GM23338 (cell line): ENCODE results near the gene DDX31. TPM values are rescaled to one million over a fixed set of nuclear protein-coding genes. Genes with fewer than 3 reads are reported as not detected.

Source experiments
- ATAC-seq: fragments of 200-7000 bp; cut with Tn5 transposase; 3 replicates; pipeline ENCODE4 v1.9.1; 2020
- DNase-seq: peaks from one replicate; pipeline ENCODE4 v3.0.0-alpha.2; 2015; ENCODE audit warnings: low spot score
- H2AFZ ChIP-seq: fragments of 200-600 bp; sonication (generic); 2 replicates; pipeline ENCODE4 v1.8.0; 2016; ENCODE audit warnings: antibody characterized with exemption, mild to moderate bottlenecking, moderate library complexity
- H3F3A ChIP-seq: fragments of 200-600 bp; sonication (generic); replicated peaks from 2 replicates; pipeline ENCODE4 v1.8.0; 2017; ENCODE audit warnings: antibody characterized with exemption, mixed run types, low read depth
- H3K27ac ChIP-seq: fragments of 200-600 bp; sonication (generic); 2 replicates; pipeline ENCODE4 v1.6.1; 2016; ENCODE audit warnings: low read depth
- H3K27me3 ChIP-seq: fragments of 200-600 bp; sonication (generic); 2 replicates; pipeline ENCODE4 v1.8.0; 2016; ENCODE audit warnings: mild to moderate bottlenecking, mixed run types, moderate library complexity; ENCODE audit not compliant: insufficient read depth
- H3K36me3 ChIP-seq: fragments of 200-600 bp; sonication (generic); 2 replicates; pipeline ENCODE4 v1.8.0; 2016; ENCODE audit warnings: mild to moderate bottlenecking; ENCODE audit not compliant: insufficient read depth
- H3K4me1 ChIP-seq: fragments of 200-600 bp; sonication (generic); 2 replicates; pipeline ENCODE4 v1.8.0; 2016; ENCODE audit warnings: mild to moderate bottlenecking, moderate library complexity; ENCODE audit not compliant: insufficient read depth
- H3K4me2 ChIP-seq: fragments of 200-600 bp; sonication (generic); 2 replicates; pipeline ENCODE4 v1.7.1; 2017; ENCODE audit warnings: mixed run types
- H3K4me3 ChIP-seq: fragments of 200-600 bp; sonication (generic); 2 replicates; pipeline ENCODE4 v1.6.1; 2016; ENCODE audit warnings: mixed run types
- H3K79me2 ChIP-seq: fragments of 200-600 bp; sonication (generic); replicated peaks from 2 replicates; pipeline ENCODE4 v1.8.0; 2017; ENCODE audit warnings: mild to moderate bottlenecking; ENCODE audit not compliant: insufficient read depth
- H3K9me2 ChIP-seq: fragments of 200-600 bp; sonication (generic); 2 replicates; pipeline ENCODE4 v1.8.0; 2017; ENCODE audit not compliant: insufficient read depth
- H4K20me1 ChIP-seq: fragments of 200-600 bp; sonication (generic); replicated peaks from 2 replicates; pipeline ENCODE4 v1.8.0; 2017; ENCODE audit warnings: mild to moderate bottlenecking; ENCODE audit not compliant: insufficient read depth
- H3K27ac Mint-ChIP-seq: 2 replicates; pipeline ENCODE4 v1.8.0; 2020; ENCODE audit warnings: inconsistent platforms, mild to moderate bottlenecking, moderate library complexity, mixed read lengths
- H3K27me3 Mint-ChIP-seq: 3 replicates; pipeline ENCODE4 v1.8.0; 2022; ENCODE audit warnings: low read depth, mild to moderate bottlenecking, moderate library complexity, mixed read lengths, inconsistent platforms; ENCODE audit not compliant: insufficient read depth, poor library complexity
- H3K36me3 Mint-ChIP-seq: 3 replicates; pipeline ENCODE4 v1.8.0; 2021; ENCODE audit warnings: low read depth, mild to moderate bottlenecking, inconsistent platforms, moderate library complexity, mixed read lengths
- H3K4me1 Mint-ChIP-seq: 3 replicates; pipeline ENCODE4 v1.8.0; 2020; ENCODE audit warnings: mild to moderate bottlenecking, inconsistent platforms, mixed read lengths
- H3K4me3 Mint-ChIP-seq: 3 replicates; pipeline ENCODE4 v1.8.0; 2021; ENCODE audit warnings: moderate library complexity, mild to moderate bottlenecking, inconsistent platforms, mixed read lengths
- H3K9me3 Mint-ChIP-seq: 3 replicates; pipeline ENCODE4 v1.8.0; 2020; ENCODE audit warnings: moderate library complexity, mild to moderate bottlenecking, inconsistent platforms, mixed read lengths
- CREB1 ChIP-seq: fragments of 250-450 bp; sonication (Bioruptor Pico); IDR thresholded peaks from 2 replicates; pipeline ENCODE4 v1.5.0; 2020; ENCODE audit warnings: low read depth, mild to moderate bottlenecking, moderate library complexity
- ETS1 ChIP-seq: IDR thresholded peaks from 2 replicates; pipeline ENCODE4 v1.6.1; 2016; ENCODE audit warnings: antibody characterized with exemption
- EZH2 ChIP-seq: fragments of 200-600 bp; sonication (generic); IDR thresholded peaks from one replicate; pipeline ENCODE4 v1.8.0; 2017; ENCODE audit warnings: antibody characterized with exemption, mild to moderate bottlenecking, low read depth; ENCODE audit not compliant: unreplicated experiment
- EZH2phosphoT487 ChIP-seq: fragments of 200-600 bp; sonication (generic); IDR thresholded peaks from one replicate; pipeline ENCODE4 v1.8.1; 2018; ENCODE audit warnings: antibody characterized with exemption; ENCODE audit not compliant: unreplicated experiment
- POLR2AphosphoS5 ChIP-seq: IDR thresholded peaks from 2 replicates; pipeline ENCODE4 v1.6.1; 2016; ENCODE audit warnings: antibody characterized with exemption, low read depth
- ZNF331 ChIP-seq: fragments of 250-450 bp; sonication (Bioruptor Pico); IDR thresholded peaks from 2 replicates; pipeline ENCODE4 v1.5.0; 2020; ENCODE audit warnings: low read depth, mild to moderate bottlenecking, moderate library complexity
- ZNF462 ChIP-seq: fragments of 250-450 bp; sonication (Bioruptor Pico); IDR thresholded peaks from 2 replicates; pipeline ENCODE4 v1.5.0; 2020; ENCODE audit warnings: mild to moderate bottlenecking, moderate library complexity
- polyA plus RNA-seq: library from polyadenylated mRNA; unstranded; fragments of >200 nt; fragmentation: Nextera tagmentation; extraction: Ambion mirVana; gene quantifications from 2 replicates; pipeline ENCODE4 v1.2.1, GENCODE V29; 2016
- total RNA-seq: library from RNA; depleted of rRNA; stranded (reverse); fragments of >200 nt; shearing (Covaris generic); gene quantifications from 2 replicates; pipeline ENCODE4 v1.2.3, GENCODE V29; 2014

The DDX31 gene
- total and polyA plus RNA-seq, 2 experiments from 2014 or later, result 14.8 to 23.5 TPM

- no peak for TF ChIP-seq ZNF462 (CRISPR knock-in tag)
- no peak for TF ChIP-seq CREB1 (CRISPR knock-in tag)
- no peak for TF ChIP-seq ETS1
- TF ChIP-seq EZH2phosphoT487, result no peak
- no peak for TF ChIP-seq ZNF331 (CRISPR knock-in tag)
Measured at GRCh38 chr9:132577119-132577518, 92.7 kb downstream of the DDX31 start (continued).

- no peaks in the 10 kb centered on the region for H3F3A ChIP-seq
- H3K36me3 ChIP-seq, result no peaks in the 10 kb centered on the region; the same call in 1 of the 2 replicates
- H4K20me1 ChIP-seq, result peaks cover 16% of the 10 kb centered on the region; the same call in 1 of the 2 replicates
- Mint-ChIP-seq H3K27ac (no peak overlapping the region), H3K27me3 (peaks cover 66% of the 10 kb centered on the region), H3K36me3 (no peaks in the 10 kb centered on the region), H3K9me3 (no peaks in the 10 kb centered on the region; the same call in 2 of the 3 replicates), H3K4me3 (no peak overlapping the region), H3K4me1 (peaks cover 8% of the 10 kb centered on the region)
- no peak overlapping the region for H3K4me2 ChIP-seq
- DNase-seq (no peak), ATAC-seq (no peak)
- no peaks in the 10 kb centered on the region for H3K79me2 ChIP-seq
- no peak overlapping the region for H2AFZ ChIP-seq
- TF ChIP-seq EZH2, result no peak
- no peak for TF ChIP-seq POLR2AphosphoS5
- no peak overlapping the region for H3K4me3 ChIP-seq
- peaks cover 57% of the 10 kb centered on the region for H3K27me3 ChIP-seq
- H3K4me1 ChIP-seq, result peaks cover 10% of the 10 kb centered on the region
- no peaks in the 10 kb centered on the region for H3K9me2 ChIP-seq
- no peak overlapping the region for H3K27ac ChIP-seq
Measured at GRCh38 chr9:132575811-132576210, 94.0 kb downstream of the DDX31 start.
